HEK293 (cell line): ENCODE measurements around the gene ADI1.

Experiments
- BCL11A ChIP-seq: fragments of 450-650 bp; formaldehyde crosslinking; IDR thresholded peaks from 2 replicates; pipeline ENCODE4 v1.5.1; 2016; ENCODE audit warnings: low read depth, missing biosample characterization, missing genetic modification characterization
- EGR2 ChIP-seq: fragments of 450-650 bp; formaldehyde crosslinking; IDR thresholded peaks from 2 replicates; pipeline ENCODE4 v1.5.1; 2016; ENCODE audit warnings: low read depth, missing biosample characterization, missing genetic modification characterization
- HOXA7 ChIP-seq: sonication (generic); formaldehyde crosslinking; IDR thresholded peaks from 2 replicates; pipeline ENCODE4 v1.8.1; 2022; ENCODE audit warnings: missing genetic modification reagents, borderline replicate concordance
- KLF1 ChIP-seq: fragments of 450-650 bp; formaldehyde crosslinking; IDR thresholded peaks from 2 replicates; pipeline ENCODE4 v1.5.1; 2016; ENCODE audit warnings: missing biosample characterization, missing genetic modification characterization
- RBAK ChIP-seq: fragments of 450-650 bp; formaldehyde crosslinking; IDR thresholded peaks from 2 replicates; pipeline ENCODE4 v1.5.1; 2016; ENCODE audit warnings: missing biosample characterization, missing genetic modification characterization
- REPIN1 ChIP-seq: fragments of 450-650 bp; formaldehyde crosslinking; IDR thresholded peaks from 2 replicates; pipeline ENCODE4 v1.5.1; 2017; ENCODE audit warnings: missing biosample characterization, missing genetic modification characterization, low read depth
- TCF7L2 ChIP-seq: IDR thresholded peaks from 2 replicates; pipeline ENCODE4 v1.6.1; 2011; ENCODE audit warnings: low read depth, mild to moderate bottlenecking, inconsistent platforms, low read length, moderate library complexity, borderline replicate concordance
- YY1 ChIP-seq: fragments of 450-650 bp; formaldehyde crosslinking; IDR thresholded peaks from 2 replicates; pipeline ENCODE4 v1.5.1; 2018; ENCODE audit warnings: missing biosample characterization, missing genetic modification characterization
- YY2 ChIP-seq: fragments of 450-650 bp; formaldehyde crosslinking; IDR thresholded peaks from 2 replicates; pipeline ENCODE4 v1.5.1; 2016; ENCODE audit warnings: missing biosample characterization, missing genetic modification characterization
- ZBTB48 ChIP-seq: fragments of 450-650 bp; formaldehyde crosslinking; IDR thresholded peaks from 2 replicates; pipeline ENCODE4 v1.5.1; 2016; ENCODE audit warnings: missing biosample characterization, missing genetic modification characterization
- ZFP69B ChIP-seq: fragments of 450-650 bp; formaldehyde crosslinking; IDR thresholded peaks from 2 replicates; pipeline ENCODE4 v1.5.1; 2016; ENCODE audit warnings: missing biosample characterization, missing genetic modification characterization
- ZNF114 ChIP-seq: fragments of 450-650 bp; formaldehyde crosslinking; IDR thresholded peaks from 2 replicates; pipeline ENCODE4 v1.5.0; 2017; ENCODE audit warnings: missing biosample characterization, missing genetic modification characterization
- ZNF175 ChIP-seq: fragments of 450-650 bp; formaldehyde crosslinking; IDR thresholded peaks from 2 replicates; pipeline ENCODE4 v1.5.1; 2016; ENCODE audit warnings: missing biosample characterization, missing genetic modification characterization
- ZNF202 ChIP-seq: fragments of 450-650 bp; formaldehyde crosslinking; IDR thresholded peaks from 2 replicates; pipeline ENCODE4 v1.5.1; 2016; ENCODE audit warnings: missing biosample characterization, missing genetic modification characterization, borderline replicate concordance
- ZNF223 ChIP-seq: fragments of 450-650 bp; formaldehyde crosslinking; IDR thresholded peaks from 2 replicates; pipeline ENCODE4 v1.5.1; 2016; ENCODE audit warnings: missing biosample characterization, missing genetic modification characterization
- ZNF335 ChIP-seq: fragments of 450-650 bp; formaldehyde crosslinking; conservative IDR thresholded peaks from 2 replicates; pipeline ENCODE4 v1.5.1; 2016; ENCODE audit warnings: missing biosample characterization, missing genetic modification characterization
- ZNF350 ChIP-seq: fragments of 450-650 bp; formaldehyde crosslinking; IDR thresholded peaks from 2 replicates; pipeline ENCODE4 v1.5.0; 2017; ENCODE audit warnings: missing biosample characterization, mild to moderate bottlenecking, missing genetic modification characterization
- ZNF37A ChIP-seq: fragments of 450-650 bp; IDR thresholded peaks from 2 replicates; pipeline ENCODE4 v1.5.1; 2018; ENCODE audit warnings: missing biosample characterization, missing genetic modification characterization
- ZNF391 ChIP-seq: fragments of 450-650 bp; formaldehyde crosslinking; IDR thresholded peaks from 2 replicates; pipeline ENCODE4 v1.5.1; 2016; ENCODE audit warnings: low read depth, missing biosample characterization, missing genetic modification characterization, borderline replicate concordance
- ZNF404 ChIP-seq: fragments of 450-650 bp; formaldehyde crosslinking; IDR thresholded peaks from 2 replicates; pipeline ENCODE4 v1.5.1; 2017; ENCODE audit warnings: missing biosample characterization, missing genetic modification characterization
- ZNF433 ChIP-seq: fragments of 450-650 bp; formaldehyde crosslinking; IDR thresholded peaks from 2 replicates; pipeline ENCODE4 v1.5.1; 2016; ENCODE audit warnings: missing biosample characterization, missing genetic modification characterization, low read depth
- ZNF473 ChIP-seq: fragments of 450-650 bp; formaldehyde crosslinking; IDR thresholded peaks from 2 replicates; pipeline ENCODE4 v1.5.1; 2017; ENCODE audit warnings: missing biosample characterization, missing genetic modification characterization
- ZNF48 ChIP-seq: fragments of 450-650 bp; formaldehyde crosslinking; IDR thresholded peaks from 2 replicates; pipeline ENCODE4 v1.5.1; 2016; ENCODE audit warnings: missing biosample characterization, missing genetic modification characterization
- ZNF510 ChIP-seq: fragments of 450-650 bp; formaldehyde crosslinking; IDR thresholded peaks from 2 replicates; pipeline ENCODE4 v1.5.1; 2018; ENCODE audit warnings: mild to moderate bottlenecking, missing genetic modification characterization, missing biosample characterization; ENCODE audit not compliant: insufficient replicate concordance
- ZNF514 ChIP-seq: fragments of 450-650 bp; formaldehyde crosslinking; IDR thresholded peaks from 2 replicates; pipeline ENCODE4 v1.5.1; 2016; ENCODE audit warnings: missing biosample characterization, missing genetic modification characterization
- ZNF521 ChIP-seq: fragments of 450-650 bp; formaldehyde crosslinking; IDR thresholded peaks from 2 replicates; pipeline ENCODE4 v1.5.1; 2017; ENCODE audit warnings: missing biosample characterization, mild to moderate bottlenecking, missing genetic modification characterization
- ZNF530 ChIP-seq: fragments of 450-650 bp; formaldehyde crosslinking; IDR thresholded peaks from 2 replicates; pipeline ENCODE4 v1.5.1; 2016; ENCODE audit warnings: low read depth, missing biosample characterization, missing genetic modification characterization
- ZNF548 ChIP-seq: fragments of 450-650 bp; formaldehyde crosslinking; IDR thresholded peaks from 2 replicates; pipeline ENCODE4 v1.5.1; 2016; ENCODE audit warnings: missing biosample characterization, missing genetic modification characterization
- ZNF629 ChIP-seq: fragments of 450-650 bp; formaldehyde crosslinking; IDR thresholded peaks from 2 replicates; pipeline ENCODE4 v1.5.1; 2017; ENCODE audit warnings: missing biosample characterization, missing genetic modification characterization
- ZNF664 ChIP-seq: fragments of 450-650 bp; formaldehyde crosslinking; IDR thresholded peaks from 2 replicates; pipeline ENCODE4 v1.5.1; 2016; ENCODE audit warnings: missing biosample characterization, missing genetic modification characterization
- ZNF707 ChIP-seq: fragments of 450-650 bp; formaldehyde crosslinking; IDR thresholded peaks from 2 replicates; pipeline ENCODE4 v1.5.1; 2016; ENCODE audit warnings: missing biosample characterization, missing genetic modification characterization
- ZNF768 ChIP-seq: fragments of 450-650 bp; formaldehyde crosslinking; IDR thresholded peaks from 2 replicates; pipeline ENCODE4 v1.5.1; 2018; ENCODE audit warnings: missing biosample characterization, mild to moderate bottlenecking, missing genetic modification characterization
- ZNF785 ChIP-seq: fragments of 450-650 bp; formaldehyde crosslinking; IDR thresholded peaks from 2 replicates; pipeline ENCODE4 v1.5.1; 2016; ENCODE audit warnings: missing biosample characterization, missing genetic modification characterization
- ZNF837 ChIP-seq: fragments of 450-650 bp; formaldehyde crosslinking; IDR thresholded peaks from 2 replicates; pipeline ENCODE4 v1.5.1; 2016; ENCODE audit warnings: missing biosample characterization, missing genetic modification characterization
- TF ChIP-seq, protein P1 (sequence below): fragments of 450-650 bp; formaldehyde crosslinking; IDR thresholded peaks from 2 replicates; pipeline ENCODE4 v1.5.1; 2016; ENCODE audit warnings: missing biosample characterization, missing genetic modification characterization
- TF ChIP-seq, protein P2 (sequence below): fragments of 450-650 bp; IDR thresholded peaks from 2 replicates; pipeline ENCODE4 v1.5.1; 2018; ENCODE audit warnings: missing biosample characterization, mild to moderate bottlenecking, missing genetic modification characterization
- TF ChIP-seq, protein P3 (sequence below): fragments of 450-650 bp; formaldehyde crosslinking; IDR thresholded peaks from 2 replicates; pipeline ENCODE4 v1.5.1; 2017; ENCODE audit warnings: missing biosample characterization, missing genetic modification characterization

Gene ADI1

DNA sequence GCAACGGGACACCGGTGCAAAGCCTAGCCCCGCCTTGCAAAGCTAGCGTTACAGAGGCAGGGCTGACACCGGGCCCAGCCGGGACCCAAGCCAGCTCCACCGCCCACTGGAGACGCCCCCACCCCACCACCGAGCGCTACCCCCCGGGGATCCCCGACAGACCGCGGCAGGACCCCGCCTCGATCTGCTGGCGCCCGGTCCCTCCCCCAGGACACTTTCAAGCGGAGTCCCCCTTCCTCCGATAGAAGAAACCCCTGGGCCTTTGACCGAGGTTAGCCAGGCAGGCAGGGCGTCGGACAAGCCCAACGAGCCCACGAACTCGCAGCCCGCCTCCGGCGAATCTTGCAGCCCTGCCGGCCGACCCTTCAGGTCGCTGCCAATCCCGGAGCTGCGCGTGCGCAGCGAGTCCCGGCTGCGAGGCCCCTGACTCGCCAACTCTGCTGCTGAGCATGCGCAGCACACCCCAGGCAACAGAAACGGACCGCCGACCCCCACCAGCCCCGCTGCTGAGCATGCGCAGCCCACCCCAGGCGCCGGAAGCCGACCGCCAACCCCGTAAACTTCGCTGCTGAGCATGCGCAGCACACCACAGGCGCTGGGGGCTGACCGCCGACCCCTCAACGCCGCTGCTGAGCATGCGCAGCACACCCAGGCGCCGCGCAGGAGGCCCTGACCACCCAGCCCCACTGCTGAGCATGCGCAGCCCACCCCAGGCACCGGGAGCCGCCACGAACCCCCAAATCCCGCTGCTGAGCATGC, 656 bp downstream of the ADI1 start (continued):
- TF ChIP-seq ZFP69B (tag by site-specific recombination) (no peak), RBAK (tag by site-specific recombination) (no peak), ZNF629 (tag by site-specific recombination) (peak; percentile 22; the same call in 1 of the 2 replicates), ZNF514 (tag by site-specific recombination) (no peak), ZNF530 (tag by site-specific recombination) (no peak), ZNF175 (no peak), ZNF37A (tag by site-specific recombination) (no peak), ZNF768 (tag by site-specific recombination) (no peak), ZNF510 (tag by site-specific recombination) (no peak), TCF7L2 (no peak), REPIN1 (tag by site-specific recombination) (no peak), ZNF335 (tag by site-specific recombination) (peak; percentile 95), ZNF114 (tag by site-specific recombination) (no peak), HOXA7 (CRISPR knock-in tag) (no peak), EGR2 (peak; percentile 63; the same call in 1 of the 2 replicates), ZNF223 (no peak), ZNF473 (tag by site-specific recombination) (no peak), ZNF664 (tag by site-specific recombination) (no peak), KLF1 (tag by site-specific recombination) (peak; percentile 31; the same call in 1 of the 2 replicates), ZNF837 (tag by site-specific recombination) (no peak), ZNF707 (tag by site-specific recombination) (no peak), ZNF48 (tag by site-specific recombination) (no peak), ZNF391 (tag by site-specific recombination) (no peak), ZNF433 (no peak), ZNF521 (tag by site-specific recombination) (no peak), ZNF350 (tag by site-specific recombination) (no peak), ZNF785 (tag by site-specific recombination) (no peak), YY2 (tag by site-specific recombination) (no peak), BCL11A (tag by site-specific recombination) (no peak), ZBTB48 (0 out of 2 replicates have a peak, but pooled peaks have one; percentile 30), YY1 (tag by site-specific recombination) (no peak), ZNF548 (no peak), ZNF202 (no peak), ZNF404 (tag by site-specific recombination) (no peak)
- TF ChIP-seq, protein P1, sequence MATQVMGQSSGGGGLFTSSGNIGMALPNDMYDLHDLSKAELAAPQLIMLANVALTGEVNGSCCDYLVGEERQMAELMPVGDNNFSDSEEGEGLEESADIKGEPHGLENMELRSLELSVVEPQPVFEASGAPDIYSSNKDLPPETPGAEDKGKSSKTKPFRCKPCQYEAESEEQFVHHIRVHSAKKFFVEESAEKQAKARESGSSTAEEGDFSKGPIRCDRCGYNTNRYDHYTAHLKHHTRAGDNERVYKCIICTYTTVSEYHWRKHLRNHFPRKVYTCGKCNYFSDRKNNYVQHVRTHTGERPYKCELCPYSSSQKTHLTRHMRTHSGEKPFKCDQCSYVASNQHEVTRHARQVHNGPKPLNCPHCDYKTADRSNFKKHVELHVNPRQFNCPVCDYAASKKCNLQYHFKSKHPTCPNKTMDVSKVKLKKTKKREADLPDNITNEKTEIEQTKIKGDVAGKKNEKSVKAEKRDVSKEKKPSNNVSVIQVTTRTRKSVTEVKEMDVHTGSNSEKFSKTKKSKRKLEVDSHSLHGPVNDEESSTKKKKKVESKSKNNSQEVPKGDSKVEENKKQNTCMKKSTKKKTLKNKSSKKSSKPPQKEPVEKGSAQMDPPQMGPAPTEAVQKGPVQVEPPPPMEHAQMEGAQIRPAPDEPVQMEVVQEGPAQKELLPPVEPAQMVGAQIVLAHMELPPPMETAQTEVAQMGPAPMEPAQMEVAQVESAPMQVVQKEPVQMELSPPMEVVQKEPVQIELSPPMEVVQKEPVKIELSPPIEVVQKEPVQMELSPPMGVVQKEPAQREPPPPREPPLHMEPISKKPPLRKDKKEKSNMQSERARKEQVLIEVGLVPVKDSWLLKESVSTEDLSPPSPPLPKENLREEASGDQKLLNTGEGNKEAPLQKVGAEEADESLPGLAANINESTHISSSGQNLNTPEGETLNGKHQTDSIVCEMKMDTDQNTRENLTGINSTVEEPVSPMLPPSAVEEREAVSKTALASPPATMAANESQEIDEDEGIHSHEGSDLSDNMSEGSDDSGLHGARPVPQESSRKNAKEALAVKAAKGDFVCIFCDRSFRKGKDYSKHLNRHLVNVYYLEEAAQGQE (tag by site-specific recombination), result no peak
- TF ChIP-seq, protein P2, sequence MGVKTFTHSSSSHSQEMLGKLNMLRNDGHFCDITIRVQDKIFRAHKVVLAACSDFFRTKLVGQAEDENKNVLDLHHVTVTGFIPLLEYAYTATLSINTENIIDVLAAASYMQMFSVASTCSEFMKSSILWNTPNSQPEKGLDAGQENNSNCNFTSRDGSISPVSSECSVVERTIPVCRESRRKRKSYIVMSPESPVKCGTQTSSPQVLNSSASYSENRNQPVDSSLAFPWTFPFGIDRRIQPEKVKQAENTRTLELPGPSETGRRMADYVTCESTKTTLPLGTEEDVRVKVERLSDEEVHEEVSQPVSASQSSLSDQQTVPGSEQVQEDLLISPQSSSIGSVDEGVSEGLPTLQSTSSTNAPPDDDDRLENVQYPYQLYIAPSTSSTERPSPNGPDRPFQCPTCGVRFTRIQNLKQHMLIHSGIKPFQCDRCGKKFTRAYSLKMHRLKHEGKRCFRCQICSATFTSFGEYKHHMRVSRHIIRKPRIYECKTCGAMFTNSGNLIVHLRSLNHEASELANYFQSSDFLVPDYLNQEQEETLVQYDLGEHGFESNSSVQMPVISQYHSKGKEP, result no peak
- TF ChIP-seq, protein P3, sequence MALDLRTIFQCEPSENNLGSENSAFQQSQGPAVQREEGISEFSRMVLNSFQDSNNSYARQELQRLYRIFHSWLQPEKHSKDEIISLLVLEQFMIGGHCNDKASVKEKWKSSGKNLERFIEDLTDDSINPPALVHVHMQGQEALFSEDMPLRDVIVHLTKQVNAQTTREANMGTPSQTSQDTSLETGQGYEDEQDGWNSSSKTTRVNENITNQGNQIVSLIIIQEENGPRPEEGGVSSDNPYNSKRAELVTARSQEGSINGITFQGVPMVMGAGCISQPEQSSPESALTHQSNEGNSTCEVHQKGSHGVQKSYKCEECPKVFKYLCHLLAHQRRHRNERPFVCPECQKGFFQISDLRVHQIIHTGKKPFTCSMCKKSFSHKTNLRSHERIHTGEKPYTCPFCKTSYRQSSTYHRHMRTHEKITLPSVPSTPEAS (tag by site-specific recombination), result no peak
